Measurements from ENCODE around the gene CYP27B1.

The CYP27B1 gene

DNA sequence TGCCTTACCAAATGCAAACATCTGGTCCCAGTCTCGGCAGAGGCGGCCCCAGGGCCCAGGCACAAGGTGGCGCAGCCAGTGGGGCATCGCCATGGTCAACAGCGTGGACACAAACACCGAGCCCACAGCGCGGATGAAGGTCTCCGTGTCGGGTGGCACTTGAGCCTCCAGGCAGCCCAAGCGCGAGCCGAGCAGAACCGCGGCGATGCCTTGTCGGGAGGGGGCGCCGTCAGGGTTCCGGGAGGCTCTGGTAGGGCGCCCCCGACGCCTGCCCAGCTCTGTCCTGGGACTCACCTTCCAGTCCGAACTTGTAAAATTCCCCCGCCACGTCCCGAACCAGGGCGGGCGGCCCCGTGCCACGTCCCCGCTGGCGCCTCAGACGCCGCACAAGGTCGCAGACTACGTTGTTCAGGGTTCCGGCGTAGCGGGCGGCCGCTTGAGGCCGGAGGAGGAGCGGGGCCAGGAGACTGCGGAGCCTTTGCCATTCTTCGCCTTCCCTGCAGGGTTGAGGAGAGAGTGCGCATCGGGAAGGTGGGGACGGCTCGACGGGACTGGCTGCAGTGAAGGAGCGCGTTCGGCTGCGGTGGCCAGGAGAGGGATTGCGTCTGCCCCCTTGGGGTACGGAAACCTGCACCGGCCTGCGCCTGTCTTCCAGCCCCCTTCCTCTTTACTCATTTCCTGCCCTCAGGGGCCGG lies 1.7 kb downstream of the CYP27B1 start:
- peak; percentile 63 for DNase-seq

DNA sequence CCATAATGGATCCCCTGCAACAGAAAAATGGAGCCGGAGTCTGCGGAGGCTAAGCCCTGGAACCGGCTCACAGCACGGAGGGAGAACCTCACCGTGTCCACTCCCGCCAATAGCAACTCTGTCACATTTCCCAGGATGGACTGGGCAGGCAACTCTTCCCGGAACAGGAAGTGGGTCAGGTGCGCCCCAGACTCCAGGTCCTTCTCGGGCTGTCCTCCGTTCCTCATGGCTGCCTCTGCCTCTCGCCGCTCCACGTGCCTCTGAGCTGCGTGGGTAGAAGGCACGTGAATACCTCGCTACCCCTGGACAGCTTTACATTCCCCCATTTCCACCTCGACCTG lies 2.2 kb downstream of the CYP27B1 start:
- DNase-seq = peak; percentile 12

DNA sequence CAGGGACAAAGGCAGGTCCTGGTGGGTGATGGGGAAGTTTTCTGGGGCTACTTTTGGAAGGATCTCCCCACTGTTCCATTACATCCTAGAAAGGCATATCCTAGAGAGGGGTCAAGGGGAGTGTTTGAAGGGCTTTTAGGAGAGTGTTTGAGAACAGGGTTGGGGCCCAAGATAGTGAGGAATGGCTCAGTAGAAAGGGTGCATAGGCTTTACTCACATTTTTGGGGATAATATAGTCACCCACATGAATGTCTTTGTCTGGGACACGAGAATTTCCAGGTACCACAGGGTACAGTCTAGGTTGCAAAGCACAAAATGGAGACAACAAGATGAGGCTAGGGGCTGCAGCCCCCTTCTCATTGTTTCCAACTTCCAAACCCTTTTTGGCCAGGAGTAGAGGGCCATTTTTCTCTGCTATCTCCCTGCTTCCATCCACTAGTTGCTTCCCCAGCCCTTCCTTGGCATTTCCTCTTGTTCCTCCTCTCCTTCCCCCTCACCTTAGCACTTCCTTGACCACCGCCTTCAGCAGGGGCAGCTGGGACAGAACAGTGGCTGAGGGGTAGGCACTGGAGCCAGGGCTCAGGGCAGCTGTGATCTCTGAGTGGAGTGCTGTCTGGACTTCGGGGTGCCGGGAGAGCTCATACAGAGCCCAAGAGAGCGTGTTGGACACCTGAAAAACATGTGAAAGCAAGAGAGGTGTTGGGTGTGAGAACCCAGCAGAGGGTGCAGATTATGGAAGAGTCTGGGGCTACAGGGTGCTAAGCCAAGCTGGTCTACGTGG lies 2.8 kb downstream of the CYP27B1 start:
- no peak for DNase-seq

DNA sequence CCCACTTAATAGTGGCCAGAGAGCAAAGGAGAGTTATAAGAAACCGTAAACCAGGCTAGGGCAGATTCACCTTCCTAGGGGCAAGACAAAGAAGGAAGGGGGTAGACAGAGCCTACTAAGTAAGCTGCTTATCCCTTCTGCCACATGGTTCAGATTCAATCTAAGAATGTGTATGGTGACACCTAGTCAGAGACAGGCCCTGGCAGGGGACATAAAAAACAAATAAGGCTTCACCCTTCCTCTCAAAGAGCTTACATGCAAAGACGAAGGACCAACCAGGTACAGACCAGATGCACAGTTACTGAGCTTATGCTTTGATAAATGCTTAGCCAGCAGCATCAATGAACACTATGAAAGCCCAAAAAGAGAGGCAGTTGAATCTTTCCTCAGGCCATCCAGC lies 4.4 kb downstream of the CYP27B1 start:
- DNase-seq = no peak

DNA sequence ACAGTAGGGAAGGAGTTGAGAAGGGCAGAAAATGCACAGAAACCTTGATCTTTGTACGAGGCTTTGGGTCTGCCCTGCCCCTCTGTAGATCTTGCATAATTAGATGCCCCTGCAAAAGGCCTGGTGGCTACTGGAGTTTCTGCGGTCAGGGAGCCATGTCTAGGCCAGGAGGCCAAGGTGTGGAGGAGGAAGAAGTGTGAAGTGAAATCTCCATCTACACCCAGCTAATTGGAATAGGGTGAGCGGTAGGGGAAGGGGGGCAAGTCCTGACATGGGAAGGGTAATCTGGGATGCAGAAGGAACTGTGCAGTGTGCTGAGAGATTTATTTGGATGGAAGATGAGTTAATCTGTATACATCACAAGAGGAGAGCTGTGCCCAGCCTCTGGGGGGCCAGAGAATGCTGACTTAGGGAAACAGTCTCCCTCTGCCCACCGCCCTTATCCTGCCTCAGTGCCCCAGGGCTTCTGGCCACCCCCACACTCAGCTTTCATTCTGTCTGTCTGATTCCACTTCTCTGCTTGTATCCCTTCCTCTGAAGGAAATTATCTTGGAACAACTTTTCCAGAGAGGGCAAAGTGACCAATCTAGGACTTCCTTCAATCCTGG lies 5.4 kb downstream of the CYP27B1 start:
- no peak for DNase-seq

DNA sequence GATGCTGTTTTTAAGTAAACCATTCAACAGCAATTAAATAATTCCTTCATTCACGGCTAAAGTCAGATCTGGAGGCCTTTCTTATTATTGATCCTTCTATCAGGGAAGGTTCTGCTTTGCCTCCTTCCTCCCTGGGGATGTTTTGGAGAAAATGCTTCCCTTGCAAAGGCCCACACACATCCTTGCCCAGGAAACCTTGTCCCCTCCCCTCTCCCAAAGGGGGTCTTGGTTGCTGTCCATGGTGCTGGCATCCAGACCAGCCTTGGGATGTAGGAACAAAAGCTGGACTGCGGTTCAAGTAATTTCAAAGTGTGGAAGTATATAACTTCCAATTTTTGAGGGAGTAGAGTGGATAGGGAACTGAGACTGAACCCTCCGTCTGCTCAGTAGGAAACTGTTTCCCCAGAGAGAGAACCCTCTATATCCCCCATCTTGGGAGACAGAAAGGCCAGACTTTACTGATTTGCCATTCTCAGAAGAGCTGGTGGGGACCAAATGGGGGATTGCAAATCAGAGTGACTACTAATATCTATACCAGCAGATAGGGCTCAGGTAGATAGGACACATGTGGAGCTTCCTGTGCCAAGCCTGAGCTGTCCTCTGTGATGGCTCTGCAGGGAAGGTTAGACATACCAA lies 6.4 kb downstream of the CYP27B1 start:
- DNase-seq = no peak

DNA sequence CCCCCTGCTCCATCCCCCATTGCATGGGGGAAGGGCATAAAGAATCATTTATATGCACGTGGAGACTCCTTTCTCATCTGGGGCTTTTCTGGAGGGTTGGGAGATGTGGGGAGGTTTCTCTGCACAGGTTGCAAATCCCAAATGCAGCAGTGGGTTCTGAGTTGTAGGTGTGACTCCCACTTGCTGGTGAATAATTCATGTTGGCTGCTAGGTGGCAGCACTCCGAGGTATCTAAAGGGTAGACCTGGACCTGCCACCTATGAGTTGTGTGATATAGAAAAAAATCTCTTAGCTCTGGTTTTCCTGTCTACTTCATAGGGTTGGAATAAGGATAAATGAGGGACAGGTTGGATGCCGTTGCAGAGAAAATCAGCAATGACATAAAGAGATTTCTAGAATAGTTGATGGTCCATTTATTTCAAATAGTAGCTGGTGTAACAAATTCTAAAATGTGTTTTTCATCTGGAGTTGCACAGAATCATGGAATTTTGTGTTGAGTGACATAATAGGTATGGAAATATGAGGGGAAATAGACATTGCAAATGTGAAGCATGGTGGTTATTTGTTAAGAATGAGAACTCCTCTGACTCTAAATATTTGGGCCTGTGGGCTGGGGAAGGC lies 7.4 kb downstream of the CYP27B1 start:
- DNase-seq = peak; percentile 62

DNA sequence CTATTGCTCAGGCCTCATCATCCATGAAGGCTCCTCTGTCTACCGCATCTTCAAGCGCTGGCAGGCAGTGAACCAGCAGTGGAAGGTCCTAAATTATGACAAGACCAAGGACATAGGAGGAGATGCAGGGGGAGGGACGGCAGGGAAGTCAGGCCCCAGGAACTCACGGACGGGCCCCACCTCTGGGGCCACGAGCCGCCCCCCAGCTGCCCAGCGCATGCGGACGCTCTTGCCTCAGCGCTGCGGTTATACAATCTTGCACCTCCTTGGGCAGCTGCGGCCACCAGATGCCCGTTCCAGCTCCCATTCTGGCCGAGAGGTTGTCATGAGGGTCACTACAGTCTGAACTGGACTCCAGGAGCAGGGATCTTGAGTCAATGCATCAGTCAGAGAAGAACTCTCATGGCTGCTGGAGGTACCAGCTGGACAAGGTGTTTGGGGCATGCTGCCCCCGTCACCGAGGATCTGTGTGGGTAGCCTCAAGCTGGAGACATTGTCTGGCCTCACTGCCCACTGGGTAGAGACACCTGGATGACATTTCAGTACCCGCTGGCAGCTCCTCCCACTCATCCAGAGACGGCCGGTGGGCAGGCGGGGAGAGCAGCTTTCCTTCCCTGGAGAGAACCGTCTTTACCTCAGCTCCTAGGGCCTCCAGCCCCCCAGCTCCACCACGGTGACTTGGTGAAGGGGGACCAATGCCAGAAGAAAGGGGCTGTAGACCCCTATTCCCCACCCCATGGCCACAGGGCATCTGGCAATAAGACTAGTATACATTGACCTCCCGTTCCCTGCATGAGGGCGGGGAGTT lies 8.1 kb downstream of the CYP27B1 start:
- DNase-seq = no peak

DNA sequence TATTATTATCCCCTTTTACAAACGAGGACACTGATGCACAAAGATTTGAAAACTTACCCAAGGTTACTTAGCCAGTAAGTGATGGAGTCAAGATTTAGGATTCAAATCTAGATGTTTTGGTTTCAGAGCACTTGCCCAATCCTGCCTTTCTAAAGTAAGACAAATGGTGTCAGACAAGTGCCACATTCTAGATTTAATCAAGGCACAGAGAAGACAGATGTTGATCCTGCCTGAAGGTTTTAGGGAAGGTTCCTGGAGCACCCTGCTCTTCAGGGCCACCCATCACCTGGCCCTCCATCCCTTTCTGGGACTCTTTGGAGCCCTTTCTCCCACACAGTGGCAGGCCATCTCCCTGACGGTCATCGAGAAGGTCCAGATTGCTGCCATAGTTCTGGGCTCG lies 9.1 kb downstream of the CYP27B1 start:
- no peak for DNase-seq

DNA sequence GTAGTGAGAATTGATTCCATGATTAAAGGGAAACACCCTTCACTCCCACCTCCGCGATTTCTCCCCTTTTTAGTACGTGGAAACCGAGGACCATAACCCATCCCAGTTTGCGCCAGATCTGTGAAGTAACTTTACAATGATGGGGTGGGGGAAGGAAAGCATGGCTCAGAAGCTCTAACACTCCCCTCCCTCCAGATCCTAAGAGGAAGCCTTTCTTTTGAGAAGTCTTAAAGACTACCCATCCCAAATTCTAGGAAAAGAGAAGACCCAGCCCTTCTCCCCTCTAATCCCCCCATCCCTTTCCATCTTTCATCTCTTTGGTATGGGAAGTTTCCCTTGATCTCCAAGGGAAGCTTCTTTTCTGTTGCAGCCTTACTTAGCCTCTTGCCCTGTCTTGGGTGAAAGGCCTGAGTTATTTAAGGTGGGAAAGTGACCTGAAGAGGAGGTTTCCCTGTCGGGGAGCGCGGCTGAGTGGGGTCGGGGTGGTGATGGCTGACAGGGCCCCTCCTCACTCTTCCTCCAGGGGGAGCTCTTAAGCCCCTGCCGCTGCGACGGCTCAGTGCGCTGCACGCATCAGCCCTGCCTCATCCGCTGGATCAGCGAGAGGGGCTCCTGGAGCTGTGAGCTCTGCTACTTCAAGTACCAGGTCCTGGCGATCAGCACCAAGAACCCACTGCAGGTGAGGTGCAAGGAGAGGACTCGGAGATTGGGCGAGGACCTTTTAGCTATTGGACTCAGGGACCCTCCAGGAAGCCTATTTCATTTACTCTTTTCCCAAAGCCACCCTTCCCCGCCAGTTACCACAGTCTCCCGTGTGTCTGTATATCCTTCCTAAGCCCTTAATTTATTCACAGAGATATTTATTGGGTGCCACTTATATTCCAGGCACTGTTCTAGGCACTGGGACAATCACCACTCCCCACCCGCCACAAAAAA lies 10.2 kb downstream of the CYP27B1 start:
- DNase-seq = peak; percentile 88

DNA sequence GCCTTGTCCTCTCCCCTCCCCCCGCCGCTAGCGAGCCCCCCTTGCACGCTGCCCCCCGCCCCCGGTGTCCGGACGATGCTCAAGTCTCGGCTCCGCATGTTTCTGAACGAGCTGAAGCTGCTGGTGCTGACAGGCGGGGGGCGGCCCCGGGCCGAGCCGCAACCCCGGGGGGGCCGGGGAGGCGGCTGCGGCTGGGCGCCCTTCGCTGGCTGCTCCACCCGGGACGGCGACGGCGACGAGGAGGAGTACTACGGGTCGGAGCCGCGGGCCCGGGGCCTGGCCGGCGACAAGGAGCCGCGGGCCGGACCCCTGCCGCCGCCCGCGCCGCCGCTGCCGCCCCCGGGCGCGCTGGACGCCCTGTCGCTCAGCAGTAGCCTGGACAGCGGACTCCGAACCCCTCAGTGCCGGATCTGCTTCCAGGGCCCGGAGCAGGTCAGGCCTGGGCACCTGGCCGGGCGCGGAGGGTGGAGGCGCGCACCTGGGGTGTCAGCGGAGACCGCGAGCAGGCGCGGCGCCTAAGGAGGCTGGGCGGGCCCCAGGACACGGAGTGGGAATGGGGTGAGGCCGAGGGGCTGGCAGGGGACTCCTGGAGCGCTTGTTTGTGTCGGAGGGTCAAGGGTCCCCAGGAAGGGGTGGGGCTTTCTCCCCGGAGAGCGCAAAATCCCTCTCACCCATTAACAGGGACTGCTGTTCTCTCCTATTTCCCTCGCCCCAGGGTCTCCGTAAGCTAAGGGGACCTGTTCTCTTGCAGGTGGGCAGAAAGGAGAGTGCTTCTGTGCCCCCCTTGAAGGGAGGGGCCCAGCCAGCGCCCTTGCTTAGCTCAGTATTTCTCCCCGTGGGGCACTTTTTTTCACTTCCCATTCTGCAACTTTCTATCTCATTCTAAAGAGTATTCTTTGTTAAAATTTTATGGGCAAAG lies 11.2 kb downstream of the CYP27B1 start:
- peak; percentile 43 for DNase-seq

DNA sequence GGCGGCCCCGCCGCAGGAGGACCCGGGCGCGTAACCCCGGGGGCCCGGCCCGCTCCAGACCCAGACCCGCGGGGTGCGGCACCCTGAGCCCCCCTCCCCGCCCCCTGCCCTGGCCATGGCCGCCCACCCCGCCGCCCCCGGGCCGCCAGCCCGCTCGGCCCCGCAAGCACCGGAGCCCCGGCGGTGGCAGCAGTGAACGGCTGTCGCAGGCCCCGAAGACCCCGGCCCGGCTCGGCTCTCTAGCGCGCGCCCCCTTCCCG lies 11.8 kb downstream of the CYP27B1 start:
- DNase-seq = no peak

DNA sequence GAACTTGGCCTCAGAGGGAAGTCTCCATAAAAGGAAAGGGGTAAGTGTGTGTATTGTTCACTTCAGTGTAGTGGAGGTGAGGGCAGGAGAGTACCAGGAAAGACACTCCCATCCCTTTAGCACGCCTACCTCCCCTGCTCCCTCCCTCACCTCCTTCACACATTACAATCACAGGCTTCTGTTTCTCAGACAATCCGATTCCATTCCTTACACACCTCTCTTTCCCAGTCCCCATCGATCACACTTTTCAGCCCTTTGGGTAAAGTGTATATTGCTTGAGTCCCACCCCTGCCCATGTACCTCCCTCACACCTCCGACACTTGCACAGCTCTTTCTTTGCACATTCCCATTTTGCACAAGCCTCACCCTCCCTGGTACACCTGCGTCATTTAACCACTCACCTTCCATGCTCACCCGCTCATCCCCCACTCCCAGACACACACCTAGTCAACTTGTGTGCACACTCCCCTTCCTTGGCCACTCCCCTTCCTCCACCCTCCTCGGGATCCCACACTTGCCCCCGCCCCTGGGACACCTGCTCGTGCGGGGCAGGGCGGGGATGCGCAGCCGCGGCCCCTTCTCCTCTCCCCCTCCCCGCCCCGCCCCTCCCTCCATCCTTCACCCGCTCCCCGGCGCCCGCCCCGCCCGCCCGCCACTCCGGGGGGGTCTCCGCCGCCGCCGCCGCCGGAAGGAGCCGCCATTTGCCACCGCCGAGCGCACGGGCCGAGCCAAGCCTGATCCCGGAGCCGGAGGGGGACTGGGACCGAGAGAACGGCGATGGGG lies 12.3 kb downstream of the CYP27B1 start, which contains the start of gene MARCHF9:
MARCHF9 (plus strand) TSS at position 693 of the 783 bp plus-strand sequence. CDS start 426 bp downstream, outside the sequence.
- DNase-seq = peak; percentile 77

DNA sequence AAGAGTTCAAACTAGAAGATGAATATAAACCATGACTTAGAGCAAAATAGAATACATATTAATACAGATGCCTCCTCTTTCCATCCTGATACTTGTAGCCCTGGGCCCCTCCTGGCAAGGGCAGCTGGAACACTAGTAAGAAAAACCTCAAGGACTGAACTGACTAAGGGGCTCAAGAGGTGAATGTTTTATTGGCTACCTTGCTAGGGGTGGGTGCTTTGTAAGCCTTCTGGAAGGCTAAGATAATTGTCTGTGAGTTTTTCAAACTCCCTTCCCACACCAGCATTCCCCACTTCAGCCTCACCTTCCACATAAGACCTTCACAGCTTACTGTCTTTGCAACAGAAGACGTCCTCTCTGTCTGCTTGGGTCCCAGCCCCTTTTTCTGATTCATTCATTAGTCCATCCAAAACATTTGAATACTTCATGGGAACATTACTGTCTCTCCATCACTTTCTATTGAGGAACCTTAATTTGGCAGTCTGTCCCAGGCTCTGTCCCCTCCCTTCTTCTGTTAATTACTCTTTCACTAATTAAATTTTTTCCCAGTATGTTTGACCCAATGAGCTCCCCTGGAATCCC lies 13.0 kb downstream of the CYP27B1 start:
- peak; percentile 44 for DNase-seq

DNA sequence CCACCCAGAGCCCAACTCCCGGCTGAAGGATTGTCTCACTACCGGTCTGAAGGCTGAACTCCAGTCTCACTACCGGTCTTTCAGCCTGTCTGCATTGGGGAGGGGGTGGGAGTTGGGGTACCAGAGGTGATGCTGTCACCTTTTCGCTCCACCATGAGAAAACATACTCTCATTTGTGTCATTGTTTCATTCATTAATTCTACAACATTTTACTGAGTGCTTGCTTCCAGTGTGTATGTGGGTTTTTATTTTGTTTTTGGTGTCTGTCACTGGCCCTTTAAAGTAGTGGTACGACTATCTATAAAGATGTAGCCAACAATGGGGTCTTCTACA lies 14.2 kb downstream of the CYP27B1 start:
- DNase-seq = no peak

DNA sequence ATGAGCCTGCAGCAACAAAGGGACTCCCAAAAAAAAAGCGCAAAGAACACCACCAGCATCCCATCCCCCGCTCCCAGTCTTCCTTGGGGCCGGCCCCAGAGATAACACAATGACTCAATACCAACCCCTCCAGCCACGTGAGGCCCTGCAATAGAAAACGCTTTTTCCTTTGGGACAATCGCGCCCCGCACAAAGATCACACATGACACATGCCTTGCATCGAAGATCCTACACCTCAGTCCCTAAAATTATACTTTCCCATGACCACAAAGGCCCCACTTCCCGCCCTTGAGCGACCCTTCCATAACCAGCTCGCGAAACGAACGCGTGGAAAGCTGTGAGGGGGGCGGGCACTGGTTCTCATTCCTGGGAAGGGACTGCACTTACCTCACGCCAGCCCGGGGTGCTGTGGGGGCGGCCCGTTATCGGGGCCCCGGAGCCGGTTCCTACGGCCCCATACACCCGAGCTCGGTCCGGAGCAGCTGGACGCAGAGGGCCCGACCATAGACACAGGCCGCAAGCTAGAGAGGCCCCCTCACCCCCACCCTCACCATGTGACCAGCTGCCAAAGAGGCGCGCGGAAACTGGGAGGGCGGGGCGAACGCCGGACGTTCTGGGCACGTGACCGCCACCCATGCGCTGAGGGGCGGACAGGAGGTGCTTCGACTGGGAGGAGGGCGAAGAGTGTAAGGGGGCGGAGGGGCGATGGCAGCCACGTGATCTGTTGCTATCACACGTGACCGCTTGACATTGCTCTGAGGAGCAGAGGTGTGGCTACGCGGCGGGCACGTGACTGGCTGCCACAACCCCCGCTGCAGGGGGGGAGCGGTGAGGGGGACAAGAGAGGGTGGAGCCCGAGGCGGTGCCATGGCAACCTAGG lies 14.8 kb downstream of the CYP27B1 start, which contains the start of gene CDK4:
CDK4 (minus strand) TSS at position 523 of the 880 bp plus-strand sequence. CDS start 593 bp downstream, outside the sequence.
- DNase-seq = peak; percentile 100

DNA sequence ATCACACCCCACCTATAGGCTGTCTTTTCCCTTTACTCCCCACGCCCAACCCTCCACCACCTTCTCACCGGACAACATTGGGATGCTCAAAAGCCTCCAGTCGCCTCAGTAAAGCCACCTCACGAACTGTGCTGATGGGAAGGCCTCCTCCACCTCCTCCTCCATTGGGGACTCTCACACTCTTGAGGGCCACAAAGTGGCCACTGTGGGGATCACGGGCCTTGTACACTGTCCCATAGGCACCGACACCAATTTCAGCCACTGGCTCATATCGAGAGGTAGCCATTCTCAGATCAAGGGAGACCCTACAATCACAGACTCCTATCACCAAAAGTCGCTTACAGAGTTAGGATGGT lies 15.5 kb downstream of the CYP27B1 start:
- no peak for DNase-seq

All from hematopoietic multipotent progenitor cell treated with erythropoietin and hydrocortisone succinate and interleukin-3 and kit ligand, for 4 days (in vitro differentiated cells).